HL-60/S4 treated with phorbol 12-myristate 13-acetate at 8.2 ng/mL for 4 days and 3 days (cell line): ENCODE results near the gene SIRPA.

Source experiments
- in situ Hi-C: fragments of 300-500 bp; cut with MboI; formaldehyde crosslinking; loops from 2 replicates; pipeline ENCODE4 v1.15.0; 2022; ENCODE audit warnings: low sequenced_read_pairs

The SIRPA gene

DNA sequence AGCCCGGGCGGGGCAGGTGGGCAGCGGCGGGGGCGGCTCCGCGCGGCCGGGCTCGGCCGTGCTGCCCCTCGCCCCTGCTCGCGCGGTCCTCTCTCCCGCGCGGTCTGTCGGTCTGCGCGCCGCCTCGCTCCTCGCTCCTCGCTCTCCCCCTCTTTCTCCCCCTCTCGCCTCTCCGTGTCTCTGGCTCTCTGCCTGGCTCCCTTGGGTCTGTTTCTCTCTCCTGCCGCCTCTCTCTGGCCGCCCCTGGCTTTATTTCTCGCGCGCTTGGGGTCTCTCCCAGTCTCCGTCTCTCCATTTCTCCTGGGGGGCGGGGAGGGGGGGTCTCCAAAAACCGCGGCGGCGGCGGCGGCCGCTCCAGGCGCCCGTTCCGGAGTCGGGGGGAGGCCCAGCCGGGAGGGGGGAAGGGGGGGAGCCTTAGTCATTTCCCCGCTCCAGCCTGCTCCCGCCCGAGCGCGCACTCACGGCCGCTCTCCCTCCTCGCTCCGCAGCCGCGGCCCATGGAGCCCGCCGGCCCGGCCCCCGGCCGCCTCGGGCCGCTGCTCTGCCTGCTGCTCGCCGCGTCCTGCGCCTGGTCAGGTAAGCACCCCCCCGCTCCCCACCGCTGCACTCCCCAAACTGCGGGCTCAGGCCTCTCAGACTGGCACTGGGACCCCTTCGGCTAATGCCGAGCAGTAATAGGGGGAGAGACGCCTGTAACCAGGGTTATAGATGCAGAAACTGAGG is at the start of gene SIRPA:
TSS of gene SIRPA (plus strand) at position 457 of the 723 bp plus-strand sequence. CDS start at position 498, 41 bp downstream.
- in situ Hi-C loops, result no loop called here

DNA sequence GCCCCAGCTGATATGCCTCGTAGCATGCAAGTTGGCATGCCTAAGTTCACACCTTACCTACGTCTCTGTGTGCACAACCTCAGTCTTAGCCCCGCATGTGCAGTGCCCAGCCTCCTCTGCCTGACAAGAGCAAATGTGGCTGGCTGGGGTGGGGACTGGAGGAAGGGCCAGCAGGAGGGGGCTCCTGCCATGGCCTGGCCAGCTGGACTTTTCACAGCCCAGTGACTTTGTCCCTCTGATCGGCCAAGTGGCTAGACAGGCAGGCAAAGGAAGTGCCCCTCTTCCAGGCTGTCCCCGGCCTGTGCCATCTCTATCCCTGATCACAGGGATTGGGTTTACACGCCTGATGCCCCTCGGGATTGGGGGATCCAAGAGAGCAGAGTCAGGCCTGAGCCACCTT is 49.5 kb upstream of the SIRPA start:
- in situ Hi-C loops, result no loop called here

DNA sequence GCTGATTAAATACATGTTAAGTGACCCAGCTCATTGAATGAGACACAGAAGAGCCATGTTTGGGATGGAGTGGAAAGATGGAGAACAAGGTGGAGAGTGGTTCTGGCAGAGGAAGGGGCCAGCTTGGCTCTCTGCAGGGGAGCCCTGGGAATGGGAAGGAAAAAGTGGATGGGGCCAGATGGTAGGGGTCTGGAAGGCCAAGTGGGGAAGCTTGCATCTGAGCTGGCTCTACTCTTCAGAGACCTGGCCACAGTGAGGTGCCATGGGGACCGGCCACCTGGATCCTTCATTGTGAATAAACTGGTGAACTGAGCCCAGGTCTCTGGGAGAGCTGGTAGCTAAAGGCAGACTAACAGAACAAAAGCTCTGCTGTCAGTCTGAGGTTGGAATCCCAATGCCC is 48.9 kb upstream of the SIRPA start:
- in situ Hi-C loops, result no loop called here

DNA sequence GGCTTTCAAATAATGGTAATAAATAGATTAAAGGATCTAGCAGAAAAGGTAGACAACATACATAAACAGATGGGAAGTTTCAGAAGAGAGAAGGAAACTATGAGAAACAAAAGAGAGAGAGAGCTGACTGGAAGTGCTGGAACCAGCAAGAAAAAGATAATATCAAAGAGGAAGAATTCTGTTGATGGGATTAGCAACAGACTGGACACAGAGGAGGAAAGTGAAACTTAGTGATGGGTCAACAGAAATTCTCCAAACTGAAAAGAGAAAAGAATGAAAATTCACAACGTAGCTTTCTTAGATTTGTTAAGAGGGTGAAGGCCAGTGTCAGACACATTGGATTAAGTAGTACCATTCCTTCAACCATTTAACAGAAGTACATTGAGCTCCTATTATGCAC is 48.3 kb upstream of the SIRPA start:
- in situ Hi-C loops, result no loop called here

DNA sequence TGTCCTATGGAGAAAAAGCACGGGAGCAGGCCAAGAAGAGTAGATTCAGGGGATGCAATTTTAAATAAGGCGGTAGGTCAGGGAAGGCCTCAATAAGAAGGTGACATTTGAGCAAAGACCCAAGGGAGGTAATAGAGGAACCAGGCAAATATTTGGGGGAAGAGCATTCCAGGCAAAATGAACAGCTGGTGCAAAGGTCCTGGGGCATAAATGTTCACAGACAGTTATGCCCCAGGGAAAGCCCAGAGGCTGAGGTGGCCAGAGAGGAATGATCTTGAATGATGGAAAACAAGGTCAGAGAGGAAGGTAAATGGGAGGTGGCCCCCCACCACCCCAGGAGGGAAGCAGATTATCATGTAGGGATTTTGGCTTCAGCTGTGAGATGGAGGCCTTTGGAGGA is 47.4 kb upstream of the SIRPA start:
- in situ Hi-C loops, result no loop called here

DNA sequence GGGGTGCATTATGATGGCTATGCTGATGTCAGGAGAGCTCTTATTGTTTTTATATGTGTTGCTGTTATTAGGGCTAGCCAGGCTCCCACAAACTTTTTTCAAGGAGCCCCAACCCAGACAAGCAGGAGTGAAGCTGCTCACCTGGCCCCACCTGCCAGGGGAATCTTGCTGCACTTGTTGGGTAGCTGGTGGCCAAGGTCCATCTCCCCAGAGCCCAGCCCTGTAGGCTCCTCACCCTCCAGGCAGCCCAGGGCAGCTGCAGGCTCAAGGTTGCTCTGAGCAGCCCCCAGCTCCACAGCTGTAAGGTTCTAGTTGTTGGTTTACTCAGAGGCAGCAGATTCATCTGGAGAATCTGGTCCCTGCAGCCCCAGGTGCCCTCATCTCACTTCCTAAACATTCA is 46.8 kb upstream of the SIRPA start:
- in situ Hi-C loops, result no loop called here

DNA sequence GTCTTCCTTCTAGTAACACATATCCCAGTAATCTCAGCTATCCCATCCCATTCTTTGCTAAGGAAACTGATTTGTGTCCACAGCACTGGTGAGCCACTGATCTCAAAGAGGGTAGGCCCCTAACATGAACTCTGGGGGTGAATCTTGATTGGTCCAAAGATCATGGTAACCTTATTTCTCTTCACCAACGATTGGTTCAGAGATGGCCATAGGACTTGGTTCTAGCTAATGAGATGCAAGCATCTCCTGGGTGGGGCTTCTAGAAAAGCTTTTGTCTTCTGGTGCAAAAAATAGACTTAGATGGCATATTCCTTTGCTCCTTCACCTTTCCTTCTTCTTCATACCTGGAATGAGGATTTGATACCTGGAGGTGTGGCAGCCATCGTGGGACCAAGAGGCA is 43.8 kb upstream of the SIRPA start:
- in situ Hi-C loops, result no loop called here

DNA sequence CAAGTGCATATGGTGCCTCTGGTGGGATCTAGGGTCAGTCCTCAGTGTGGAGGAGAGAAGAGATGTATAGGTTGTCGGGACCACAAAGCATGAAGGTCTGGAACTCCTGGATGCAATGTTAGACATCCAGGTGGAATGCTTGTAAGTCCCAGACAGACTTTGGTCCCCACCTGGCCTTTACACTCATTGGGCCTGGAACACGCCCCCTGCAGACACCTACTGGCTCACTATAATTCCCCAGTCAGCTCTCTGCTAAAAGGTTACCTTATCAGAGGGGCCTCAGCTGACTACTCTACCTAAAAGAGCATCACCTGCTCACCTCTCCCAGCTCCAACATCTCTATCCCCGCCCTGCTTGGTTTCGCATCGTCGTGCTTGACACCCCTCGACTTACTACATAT is 41.7 kb upstream of the SIRPA start:
- in situ Hi-C loops, result no loop called here

DNA sequence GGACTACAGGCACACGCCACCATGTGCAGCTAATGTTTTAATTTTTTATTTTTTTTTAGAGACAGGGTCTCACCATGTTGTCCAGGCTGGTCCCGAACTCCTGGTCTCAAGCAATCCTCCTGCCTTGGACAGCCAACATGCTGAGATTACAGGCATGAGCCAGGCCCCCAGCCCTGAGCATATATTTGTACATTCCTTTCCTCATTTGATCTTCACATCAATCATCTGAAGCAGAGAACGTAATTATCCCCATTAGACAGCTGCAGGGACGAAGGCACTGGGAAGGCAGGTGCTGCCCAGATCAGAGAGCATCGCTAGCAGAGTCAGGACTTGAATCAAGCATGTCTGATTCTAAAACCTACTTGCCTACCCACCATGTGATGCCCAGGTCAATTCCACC is 41.0 kb upstream of the SIRPA start:
- in situ Hi-C loops, result no loop called here

DNA sequence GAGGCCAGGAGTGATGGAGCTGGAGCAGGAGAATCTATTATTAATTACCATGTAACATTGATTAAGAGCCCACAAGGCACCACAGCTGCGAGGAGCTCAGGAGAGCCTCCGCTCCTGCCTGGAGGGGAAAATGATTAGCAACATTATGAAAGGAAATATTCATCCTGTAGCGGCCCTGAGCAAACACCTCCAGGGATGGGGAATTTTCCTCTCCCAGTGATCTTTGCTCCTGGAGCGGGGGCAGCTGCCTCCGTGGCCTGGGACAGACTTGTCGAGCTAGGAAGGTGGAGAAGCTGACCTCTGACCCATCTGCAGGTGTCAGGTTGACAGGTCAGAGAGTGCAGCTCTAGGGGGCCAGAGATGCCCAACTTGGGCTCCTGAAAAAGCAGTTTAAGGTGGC is 40.1 kb upstream of the SIRPA start:
- in situ Hi-C loops, result no loop called here

DNA sequence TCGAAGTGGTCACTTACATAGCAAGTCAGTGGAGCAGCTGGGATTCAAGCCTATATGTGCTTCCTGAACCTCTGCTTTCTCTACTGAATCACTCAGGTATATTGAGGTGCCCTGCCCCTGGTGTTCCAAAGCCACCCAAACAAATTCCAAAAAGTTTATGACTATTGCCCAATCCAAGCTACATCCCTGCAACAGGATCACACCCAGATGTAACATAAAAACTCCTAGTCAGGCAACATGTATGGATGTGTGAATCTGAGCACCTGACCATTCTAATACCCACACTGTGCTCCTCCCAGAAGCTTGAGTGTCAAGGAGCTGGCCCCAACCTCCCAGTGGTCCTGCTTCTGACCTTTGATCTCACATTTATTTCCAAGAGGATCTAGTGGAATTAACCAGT is 39.5 kb upstream of the SIRPA start:
- in situ Hi-C loops, result no loop called here

DNA sequence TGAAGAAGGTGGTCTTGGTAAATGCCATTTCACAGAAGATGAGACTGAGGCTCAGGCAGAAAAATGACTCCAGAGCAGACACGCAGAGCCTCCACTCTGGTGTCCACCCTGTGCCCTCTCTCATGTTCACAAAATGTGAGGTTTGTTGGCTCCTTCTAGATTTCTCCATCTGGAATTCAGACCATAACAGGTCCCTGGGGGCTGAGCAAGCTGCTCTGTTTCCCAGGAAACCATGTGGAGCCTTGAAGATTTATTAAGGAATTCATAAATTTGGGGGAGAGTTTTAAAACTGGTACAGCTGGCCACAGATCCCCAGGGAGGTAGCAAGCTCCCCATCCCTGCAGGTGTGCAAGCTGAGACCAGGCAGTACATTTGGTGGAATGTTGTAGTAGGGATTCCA is 38.8 kb upstream of the SIRPA start:
- in situ Hi-C loops, result no loop called here

DNA sequence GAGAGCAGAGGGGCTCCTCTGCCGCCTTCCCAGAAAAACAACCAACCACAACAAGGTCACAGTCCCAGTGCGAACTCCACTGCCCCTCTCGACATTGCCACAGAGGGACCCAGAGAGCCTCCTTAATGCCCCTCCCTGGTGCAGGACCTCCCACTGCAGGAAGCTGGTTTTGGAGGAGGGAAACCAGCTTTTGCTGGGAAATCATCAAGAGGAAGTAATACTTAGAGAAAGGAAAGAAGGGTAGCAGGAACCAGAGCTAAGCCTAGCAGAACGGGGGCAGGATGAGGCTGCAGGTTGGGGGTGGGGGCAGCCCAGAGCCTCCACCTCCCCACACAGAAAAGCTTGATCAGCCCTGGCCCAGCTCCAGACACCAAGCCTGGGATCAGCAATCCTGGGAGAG is 37.7 kb upstream of the SIRPA start:
- in situ Hi-C loops, result no loop called here

DNA sequence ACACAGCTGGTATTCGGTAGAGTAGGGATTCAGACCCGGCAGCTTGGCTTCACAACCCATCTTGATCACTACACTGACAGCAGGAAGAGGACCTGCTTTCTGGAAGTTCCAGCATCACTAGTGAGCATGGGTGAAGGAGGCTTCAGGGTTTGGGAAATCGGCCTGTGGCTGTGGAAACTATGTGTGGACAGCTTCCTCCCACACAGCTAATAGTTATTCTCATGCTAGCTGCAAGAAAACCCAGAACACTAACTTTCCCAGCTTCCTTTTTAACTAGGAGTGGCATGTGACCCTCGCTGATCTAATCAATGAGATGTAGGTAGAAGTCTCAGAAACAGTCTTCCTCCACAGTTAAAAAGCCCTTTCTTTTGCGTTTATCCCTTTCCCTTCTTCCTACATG is 36.3 kb upstream of the SIRPA start:
- in situ Hi-C loops, result no loop called here

DNA sequence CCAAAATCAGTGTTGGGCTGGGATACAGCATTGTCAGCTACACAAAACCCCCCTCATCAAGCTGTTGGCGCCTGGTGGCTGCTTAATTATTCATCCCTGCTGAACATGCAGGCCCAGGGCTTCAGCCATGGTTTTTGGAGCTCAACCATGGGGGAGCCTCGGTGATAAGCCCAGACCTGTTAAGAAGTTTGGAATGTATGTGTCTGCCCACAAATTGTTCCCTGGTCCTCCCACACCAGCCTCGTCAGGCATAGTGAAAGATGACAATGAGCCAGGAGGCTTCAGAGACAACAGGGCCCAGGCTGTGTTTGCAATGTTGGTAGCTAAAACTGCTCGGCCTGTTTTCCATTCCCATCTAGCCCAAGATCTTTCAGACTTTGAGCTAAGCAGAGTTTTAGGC is 34.8 kb upstream of the SIRPA start:
- in situ Hi-C loops, result no loop called here

DNA sequence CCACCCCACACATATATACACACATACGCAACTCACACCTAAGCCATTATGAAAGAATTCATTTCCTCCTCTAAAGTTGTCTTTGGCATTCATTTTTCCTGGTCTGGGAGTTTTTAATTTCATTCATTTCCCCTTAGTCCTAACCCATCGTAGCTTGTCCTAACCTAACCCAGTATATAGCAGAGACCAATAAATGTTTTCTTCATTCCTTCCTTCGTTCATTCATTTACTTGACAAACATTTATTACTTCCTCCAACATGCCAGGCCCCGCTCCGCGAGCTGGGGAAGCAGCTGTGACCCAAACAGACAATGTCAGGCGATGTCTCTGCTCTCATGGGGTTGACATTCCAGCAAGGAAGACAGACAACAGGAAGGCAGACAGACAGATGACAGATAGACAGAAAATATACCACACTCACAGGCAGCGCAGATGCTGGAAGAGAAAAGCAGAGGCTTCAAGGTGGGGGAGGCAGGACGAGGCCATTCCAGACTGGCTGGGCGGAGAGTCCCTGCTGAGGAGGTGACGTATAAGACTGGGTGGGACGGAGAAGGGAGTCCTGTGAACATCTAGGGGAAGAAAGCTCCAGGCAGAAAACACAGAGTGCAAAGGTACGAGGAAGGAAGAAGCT is 33.7 kb upstream of the SIRPA start:
- in situ Hi-C loops, result no loop called here

DNA sequence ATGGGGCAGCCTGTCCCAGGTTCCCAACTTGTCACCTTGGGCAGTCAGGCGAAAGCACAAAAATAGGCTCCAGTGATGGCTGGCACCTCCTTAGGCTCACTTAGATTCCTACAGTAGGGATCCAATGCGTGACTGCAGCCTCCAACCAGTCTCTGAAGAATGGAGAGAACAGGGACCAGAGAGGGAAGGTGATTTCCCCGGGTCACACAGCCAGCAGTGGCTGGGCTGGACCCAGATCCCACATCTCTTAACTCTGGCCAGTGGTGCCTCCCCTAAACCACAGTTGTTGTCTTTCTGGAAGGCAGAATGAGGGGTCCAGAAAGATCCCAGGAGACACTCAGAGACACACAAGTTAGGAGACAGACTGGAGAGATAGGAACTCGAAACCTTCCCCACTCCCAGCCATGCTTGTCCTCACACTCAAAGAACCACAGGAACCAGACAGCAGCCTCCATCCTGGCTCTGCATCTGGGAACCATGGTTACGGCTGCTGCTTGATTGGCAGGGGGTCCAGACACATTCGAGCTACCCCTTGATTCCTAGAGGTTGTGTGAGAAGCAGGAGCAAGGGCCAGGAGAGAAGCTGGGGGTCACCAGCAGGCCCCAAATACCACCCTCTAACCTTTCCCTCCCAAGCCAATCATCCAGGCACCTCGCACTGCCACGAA is 33.1 kb upstream of the SIRPA start:
- in situ Hi-C loops, result no loop called here

DNA sequence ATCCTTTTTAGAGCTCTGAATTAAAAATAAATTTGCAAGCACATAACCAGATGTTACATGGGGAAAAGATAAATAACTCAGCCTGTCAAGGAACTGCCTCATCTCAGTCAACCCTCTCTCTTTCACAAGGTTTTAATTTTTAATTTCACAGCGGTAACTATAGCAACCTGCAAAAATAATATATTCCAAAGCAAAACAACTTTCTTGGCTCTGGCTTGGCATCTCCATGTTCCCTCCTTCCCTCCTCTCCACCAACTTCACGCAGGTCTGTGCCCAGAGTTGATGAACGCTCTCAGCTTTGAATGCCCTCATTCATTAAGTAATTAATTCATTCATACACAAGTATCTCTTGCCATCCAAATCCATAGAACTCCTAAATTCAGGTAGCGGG is 32.5 kb upstream of the SIRPA start:
- in situ Hi-C loops, result no loop called here

DNA sequence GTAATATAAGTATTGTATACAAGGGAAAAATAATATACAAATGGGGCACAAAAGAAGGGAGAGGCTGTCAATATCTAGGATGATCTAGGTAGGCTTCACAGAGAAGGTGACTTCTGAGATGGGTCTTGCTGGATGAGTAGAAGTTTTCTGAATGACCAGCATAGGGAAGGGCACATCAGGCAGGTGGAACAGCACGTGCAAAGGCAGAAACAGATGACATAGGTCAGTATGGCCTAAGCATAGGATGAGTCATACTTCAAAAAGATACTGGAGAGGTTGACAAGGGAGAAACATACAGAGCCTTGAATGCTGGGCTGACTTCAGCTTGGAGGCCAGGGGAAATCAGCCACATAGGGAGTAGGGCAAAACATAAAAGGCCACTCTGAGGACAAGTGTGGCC is 31.9 kb upstream of the SIRPA start:
- in situ Hi-C loops, result no loop called here

DNA sequence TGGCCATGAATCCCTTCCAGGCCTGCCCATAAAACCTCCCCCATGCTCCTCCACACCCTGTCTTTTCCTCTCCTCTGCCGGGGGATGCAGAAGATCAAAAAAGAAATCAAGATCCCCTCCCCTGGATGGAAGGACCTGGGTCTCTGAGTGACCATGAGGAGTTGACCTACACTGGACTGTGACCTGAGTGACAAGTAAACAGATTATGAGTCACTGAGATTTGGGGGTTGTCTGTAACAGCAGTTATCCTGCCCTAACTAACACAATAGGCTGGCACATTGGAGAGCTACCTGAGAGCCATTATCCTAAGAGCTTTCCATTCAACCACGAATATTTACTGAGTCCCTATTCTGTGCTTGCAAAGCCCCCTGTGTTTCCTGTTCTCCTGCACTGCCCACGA is 28.4 kb upstream of the SIRPA start:
- in situ Hi-C loops, result no loop called here

DNA sequence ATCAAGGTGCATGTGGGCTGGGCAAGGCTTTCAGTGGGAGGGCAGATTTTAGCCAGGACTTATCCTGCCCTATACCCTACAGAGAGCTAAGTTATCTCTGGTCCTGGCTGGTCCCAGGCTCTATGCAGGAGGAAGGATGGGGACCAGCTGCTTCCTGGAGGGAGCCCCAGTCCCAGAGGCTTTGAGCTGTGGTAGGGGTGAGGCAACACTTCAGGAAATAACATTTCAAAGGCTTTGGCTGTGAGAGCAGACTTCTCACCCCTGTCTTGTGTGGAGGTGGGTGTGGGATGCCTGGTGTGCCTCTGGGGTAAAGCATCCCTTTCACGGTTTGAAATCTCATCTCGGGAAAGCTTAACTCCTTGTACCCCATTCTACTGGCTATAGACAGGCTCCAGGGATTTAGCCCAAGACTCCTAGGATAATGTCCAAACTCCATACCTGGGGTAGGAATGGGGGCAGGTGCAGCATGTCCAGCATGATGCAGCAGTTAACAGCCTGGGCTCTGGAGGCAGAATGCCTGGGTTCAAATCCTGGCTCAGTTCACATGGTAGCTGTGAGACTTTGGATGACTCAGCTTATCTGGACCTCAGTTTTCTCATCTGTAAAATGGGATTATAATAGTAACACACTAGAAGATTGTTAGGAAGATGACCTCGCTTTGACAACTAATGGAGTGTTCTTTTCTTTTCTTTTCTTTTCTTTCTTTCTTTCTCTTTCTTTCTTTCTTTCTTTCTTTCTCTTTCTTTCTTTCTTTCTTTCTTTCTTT is 27.5 kb upstream of the SIRPA start:
- in situ Hi-C loops, result no loop called here

DNA sequence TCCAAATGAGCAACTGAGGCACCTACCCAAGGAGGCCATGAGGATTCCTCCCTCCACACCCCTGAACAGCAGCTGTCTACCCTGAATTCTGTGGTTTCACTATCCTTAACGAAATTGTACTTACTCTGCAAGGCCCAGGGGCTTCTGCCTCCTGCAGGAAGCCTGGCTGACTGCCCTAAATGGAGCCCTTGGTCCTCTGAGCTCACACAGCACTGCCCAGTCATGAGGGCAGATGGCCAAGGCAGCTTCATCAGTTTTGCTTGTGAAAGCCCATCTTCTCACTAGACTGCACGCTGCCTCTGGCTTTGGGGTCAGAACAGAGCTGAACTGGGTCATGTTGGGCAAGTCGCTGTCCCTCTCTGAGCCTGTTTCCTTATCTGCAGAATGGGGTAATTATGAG is 26.4 kb upstream of the SIRPA start:
- in situ Hi-C loops, result no loop called here
